Stimulated activated naive CD4-positive, alpha-beta T cell treated with Interleukin-2 at 50 U/mL for 16 hours (primary cell): ENCODE results near the gene CCDC182.

Experiments
- DNase-seq: peaks from one replicate; lab custom pipeline; 2025; lab: John Stamatoyannopoulos, UW

Gene CCDC182

DNA sequence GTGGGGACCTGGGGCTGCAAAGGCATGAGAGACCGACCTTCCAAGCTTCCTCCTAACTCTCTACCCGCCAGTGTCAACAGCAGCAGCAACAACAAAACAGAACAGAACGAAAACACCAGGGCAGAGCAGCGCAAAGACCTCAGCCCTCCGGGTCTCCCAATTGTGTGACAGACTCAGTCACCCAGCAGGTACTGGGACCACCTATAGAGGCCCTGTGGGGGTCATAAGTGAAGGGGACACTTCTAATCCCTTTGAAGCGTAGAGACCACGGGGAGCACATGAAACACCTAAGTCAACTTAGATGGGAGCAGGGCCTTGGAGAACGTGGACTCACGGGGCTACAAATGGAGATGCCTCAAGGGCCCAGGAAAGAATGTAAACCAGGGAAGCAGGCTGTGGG, 12.6 kb upstream of the CCDC182 start:
- DNase-seq, result no peak

- no peak for DNase-seq
Observed at GRCh38 chr17:57756951-57757350, 11.9 kb upstream of the CCDC182 start.

DNA sequence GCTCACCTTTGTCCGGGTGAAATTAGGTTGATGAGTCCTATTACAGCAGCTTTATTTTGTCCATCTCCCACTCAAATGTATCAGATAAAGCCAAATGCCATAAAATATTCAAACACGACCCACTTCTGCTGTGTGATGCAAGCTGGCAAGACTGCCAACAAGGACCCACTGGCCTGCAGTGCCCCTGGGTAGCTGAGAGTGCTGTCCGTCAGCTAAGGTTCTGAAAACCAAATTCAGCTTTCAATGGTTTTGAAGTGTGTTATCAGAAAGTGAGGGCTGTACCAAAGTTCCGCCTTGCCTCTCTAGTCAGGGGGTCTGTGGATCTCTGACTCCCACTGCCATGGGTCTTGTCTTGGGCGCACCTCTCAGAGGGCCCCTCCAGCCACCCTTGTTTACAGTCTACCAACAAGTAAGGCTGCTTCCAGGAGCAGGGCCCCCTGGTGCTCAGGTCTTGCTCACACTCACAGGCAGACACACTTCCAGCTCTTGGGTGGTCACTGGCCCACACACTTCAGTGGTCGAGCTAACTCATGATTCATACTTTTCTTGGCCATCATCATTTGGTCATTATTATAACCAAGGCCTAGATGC, 10.5 kb upstream of the CCDC182 start:
- DNase-seq, result no peak

DNA sequence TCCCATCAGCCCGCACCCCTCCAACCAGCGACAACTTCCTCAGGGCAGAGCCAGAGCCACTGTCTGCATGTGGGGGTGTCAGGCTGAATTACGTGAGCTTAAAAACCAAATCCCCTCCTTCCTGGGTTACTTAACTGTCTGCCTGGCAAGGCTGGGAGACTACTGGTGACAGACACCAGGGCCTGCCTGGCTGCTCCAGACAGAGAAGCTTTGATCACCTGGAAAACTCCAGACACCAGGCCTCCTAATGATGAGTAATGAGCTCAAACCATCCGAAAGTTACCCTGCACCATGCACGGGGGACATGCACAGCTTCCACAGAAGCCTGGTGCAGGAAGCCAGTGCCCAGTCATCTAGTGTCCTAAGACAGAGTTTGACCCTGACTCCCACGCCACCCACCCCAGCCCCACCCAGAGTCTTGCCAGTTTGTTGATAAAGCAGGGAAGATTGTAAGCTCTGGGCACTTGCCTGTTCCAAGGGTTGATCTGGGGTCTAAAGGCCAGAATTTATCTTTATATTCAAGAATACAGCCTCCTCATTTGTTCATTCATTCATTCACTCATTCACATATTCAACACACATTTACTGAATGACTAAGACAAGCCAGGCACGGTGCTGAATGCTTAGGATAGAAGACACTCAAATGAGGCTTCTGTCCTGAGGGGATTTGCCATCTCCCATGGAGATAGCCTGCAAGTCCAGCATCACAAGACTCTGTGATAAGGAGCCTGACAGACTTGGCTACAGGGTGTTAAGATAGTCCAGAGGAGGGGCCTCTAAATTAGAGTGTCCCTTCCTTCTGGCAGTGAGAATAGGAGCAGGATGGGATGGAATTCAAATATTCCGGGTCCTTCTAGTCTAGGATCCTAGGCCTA, 7.2 kb upstream of the CCDC182 start:
- DNase-seq, result no peak

DNA sequence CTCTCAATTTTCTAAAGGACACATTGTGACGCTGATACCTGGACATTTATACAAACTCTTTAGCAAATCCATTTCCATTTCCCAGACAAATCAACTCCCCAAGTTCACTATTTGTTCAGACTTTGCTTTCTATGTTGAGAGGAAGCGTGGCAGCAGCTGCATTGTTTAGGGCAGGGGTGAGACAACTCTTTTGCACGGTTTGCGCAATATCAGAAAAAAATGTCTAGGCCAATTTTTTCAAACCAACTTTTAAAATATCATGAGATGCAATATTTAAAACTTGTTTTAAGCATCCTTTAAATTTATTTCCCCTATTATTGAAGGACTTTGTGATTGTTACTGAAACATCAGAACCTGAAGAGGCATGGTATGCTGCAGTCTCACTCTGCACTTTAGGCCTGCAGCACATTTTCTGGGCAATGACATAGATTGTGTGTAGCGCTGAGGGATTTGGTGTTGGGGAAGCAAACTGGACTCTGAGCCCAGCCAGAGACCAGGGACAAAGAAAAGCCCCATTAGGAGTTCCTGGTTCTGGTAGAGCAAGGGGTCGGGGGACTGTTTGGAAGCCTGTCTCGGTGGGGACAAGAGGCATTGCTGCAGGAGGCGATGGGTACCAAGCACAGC, 6.4 kb upstream of the CCDC182 start:
- DNase-seq, result no peak

- DNase-seq, result no peak
Observed at GRCh38 chr17:57750895-57751294, 5.8 kb upstream of the CCDC182 start.

DNA sequence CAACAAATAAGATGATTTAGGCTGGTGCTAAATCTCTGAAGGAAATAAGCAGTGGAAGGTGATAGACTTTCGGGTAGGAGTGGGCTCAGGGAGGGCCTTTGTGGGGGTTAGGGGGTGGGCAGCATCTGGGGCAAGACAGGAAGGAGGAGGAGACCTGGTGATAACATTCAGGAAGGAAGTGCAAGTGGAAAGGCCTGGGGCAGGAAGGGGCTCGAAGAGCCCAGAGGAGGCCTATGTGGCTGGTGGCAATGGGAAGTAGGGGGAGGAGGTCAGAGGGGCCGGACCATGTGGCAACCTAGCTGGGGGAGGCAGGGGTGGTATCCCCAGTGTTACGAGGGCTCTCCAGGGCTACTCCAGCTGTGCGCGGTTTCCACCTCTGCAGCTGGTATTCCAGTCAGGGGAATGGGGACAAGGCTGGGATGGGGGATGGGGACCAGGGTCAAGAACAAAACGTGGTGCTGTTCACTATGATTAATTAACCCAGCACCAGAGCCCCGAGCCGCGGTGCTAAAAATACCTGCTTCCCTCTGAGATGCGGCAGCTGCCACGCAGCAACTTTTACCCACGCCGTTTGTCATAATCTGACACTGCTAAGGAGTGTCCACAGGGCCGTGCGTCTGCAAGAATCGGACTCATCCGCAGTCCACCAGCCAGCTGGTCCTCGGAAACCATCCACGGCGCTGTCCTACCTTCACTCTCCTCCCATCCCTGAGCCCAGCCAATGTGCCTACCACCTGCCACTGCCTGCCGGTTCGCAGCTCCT, 5.2 kb upstream of the CCDC182 start:
- DNase-seq, result no peak

- DNase-seq, result no peak
Observed at GRCh38 chr17:57749701-57750100, 4.6 kb upstream of the CCDC182 start.

DNA sequence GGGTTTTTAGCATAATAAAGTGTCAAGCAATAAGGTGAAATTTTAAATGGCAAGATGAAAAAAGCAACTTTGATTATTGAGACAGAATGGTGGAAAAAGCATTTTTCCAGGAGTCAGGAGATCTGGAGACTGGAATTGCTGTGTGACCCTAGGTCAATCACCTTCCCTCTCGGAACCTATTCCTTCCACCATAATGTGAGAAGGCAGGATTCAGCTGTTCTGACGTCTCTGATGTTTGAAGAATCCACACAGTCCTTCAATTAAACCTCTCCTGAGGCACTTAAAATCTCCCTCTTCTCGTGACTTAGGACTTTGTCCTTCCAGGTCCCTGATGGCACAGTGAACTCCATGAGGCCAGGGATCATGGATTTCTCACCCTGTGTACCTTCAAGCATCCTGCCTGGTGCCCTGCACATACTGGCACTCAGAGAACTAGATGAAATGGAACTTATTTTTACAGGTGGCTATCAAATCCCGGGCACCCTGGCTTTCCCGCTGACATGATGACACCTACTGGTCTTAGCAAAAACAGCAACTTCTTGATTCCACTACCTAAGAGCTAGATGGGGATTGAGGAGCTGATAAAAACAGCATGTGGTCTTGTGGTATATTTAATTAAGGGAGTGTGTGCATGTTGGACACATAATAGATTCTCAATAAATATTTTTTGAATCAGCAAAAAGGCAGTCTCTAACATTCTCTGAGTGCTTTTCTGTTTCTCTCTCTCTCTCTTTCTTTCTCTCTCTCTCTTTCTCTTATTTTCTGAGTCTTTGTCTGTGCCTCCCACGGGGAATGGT, 2.3 kb upstream of the CCDC182 start:
- peak; percentile 3 for DNase-seq

DNA sequence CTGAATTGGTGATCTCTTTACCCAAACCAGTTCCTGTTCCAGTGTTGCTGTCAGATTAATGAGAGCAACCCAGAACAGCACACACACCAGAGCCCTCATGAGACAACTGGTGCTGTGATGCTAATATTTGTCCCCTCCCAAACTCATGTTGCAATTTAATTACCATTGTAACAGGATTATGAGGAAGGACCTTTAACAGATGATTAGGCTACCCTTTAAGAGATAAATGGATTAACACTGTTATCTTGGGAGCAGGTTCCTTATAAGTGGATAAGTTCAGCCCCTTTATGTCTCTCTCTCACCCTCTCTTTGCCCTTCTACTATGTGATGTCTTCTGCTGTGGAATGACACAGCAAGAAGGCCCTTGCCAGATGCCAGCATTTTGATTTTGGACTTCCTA, 1.1 kb upstream of the CCDC182 start:
- no peak for DNase-seq

DNA sequence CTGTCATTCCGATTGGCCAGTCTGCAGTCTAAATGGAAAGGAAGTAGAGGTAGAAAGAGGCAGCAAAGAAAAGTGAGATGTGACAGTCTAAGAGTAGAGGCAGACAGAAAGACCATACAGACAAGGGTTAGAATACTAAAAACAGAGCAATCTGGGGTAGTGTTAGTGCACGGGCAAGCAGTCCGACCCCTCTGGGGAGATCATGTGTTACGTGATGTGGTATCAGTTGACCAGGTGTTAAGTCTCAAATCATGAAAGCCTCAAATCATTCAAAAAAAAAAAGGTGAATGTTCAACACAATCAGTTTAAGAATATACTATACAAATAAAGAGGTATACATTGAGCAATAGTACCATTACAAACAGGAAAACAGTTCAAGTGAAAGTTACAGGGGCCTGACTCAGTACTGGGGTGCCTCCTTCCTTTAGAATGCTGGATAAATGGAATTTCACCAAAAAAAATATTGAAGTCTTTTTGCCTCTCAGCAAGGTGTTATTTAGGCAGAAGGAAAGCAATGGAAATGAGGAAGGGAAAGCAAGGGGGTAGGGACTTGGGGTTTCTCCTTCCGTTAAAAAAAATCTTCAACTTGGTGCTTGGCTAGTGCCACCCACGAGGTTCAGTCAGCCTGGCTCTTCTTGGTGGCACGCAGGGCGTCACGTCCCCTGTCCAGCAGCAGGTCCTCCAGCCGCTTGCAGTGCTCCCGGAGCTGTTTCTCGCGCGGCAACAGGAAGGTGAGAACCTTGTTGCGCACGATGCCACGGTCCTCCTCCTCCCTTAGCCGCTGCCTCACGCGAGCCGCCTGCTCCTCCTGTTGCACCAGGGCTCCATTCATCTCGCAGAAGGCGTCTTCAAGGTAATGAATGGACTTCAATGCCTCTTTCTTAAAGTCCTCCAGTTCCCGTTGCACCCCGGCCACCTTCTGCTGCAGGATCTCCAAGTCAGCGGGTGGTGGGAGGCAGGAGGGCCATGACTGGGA, 616 bp downstream of the CCDC182 start:
- DNase-seq, result no peak

DNA sequence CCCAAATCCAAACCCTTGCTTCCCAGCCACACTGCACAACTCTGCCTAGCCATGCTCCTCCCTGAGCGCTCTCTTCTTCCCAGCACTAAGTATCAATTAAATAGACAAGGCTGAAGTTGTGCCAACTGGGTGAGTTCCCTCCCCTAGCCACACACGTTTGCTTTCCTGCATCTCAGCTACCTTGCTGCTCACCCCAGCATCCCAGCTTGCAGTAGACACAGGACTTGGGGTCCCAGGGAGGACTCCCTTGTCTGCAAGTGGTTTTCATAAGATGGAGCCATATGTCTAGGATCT, 4.9 kb downstream of the CCDC182 start:
- DNase-seq, result no peak

DNA sequence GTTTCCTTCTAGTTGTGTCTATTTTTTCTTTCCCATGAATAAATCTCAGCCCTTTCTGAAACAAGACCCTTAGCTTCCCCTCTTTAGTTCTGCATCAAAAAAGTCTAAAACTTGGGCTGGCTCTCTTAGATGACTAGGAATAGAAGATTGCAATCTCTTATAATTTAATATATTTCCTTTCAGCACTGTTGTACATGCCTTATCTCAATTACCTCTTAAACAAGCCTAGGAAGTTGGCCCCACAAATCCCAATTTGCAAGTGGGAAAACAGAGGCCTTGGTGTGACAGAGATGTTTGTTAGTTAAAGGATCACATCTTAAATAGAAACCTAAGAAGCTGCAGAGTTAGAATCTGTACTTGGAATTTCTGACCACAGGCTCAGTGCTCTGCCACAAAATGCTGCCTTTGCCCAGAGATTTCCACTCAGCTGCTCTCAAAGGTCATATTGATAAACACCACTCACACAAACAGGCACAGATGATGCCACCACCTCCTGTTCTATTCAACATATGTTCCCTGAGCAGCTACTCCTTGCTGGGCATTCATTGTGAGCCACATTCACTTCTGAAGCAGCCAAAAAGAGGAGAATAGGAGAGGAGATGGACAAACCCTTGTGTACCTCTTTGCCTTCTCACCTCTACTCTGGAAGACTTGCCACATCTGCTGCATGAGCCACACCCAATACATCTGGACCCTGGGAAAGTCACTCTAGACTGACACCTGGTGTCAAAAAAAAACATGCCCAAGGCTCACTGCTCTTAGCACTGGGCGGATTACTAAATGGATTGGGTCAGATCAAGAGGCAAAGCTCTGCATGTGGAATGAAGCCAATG, 5.5 kb downstream of the CCDC182 start:
- DNase-seq, result no peak

DNA sequence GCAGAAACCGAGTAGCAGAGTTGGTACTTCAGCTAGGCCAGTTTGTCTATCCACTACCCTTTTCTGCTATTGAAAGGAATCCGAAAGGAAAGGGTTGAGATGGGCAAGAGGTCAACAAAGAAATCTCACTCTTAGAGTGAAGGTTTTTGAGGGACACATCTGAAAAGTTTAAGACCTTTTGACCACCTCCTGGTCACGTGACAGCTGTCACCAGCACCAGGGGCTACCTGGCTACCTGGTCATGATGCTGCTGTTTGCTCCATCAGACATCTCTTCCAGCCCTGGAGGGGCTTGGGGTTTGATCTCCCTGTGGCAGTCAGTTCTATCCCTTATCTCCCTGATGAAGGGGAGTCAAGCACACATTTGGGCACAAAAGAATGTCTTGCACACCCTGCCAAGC, 7.6 kb downstream of the CCDC182 start:
- DNase-seq, result no peak

GRCh38 chr17:57735707-57736106, 9.4 kb downstream of the CCDC182 start:
- no peak for DNase-seq

GRCh38 chr17:57735230-57735629, 9.9 kb downstream of the CCDC182 start:
- no peak for DNase-seq

DNA sequence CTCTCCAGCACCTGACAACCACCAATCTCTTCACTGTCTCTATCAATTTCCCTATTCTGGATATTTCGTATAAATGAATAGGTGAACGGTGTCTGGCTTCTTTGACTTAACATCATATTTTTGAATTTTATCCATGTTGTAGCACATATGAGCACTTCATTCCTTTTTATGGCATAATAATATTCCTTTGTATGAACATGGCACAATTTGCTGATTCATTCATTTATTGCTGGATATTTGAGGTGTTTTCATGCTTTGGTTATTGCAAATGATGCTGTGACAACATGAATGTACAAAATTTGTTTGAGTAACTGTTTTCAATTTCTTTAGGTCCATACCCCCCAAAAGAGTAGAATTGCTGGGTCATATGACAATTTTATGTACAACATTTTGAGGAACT, 12.0 kb downstream of the CCDC182 start:
- DNase-seq, result no peak

- DNase-seq, result no peak
Observed at GRCh38 chr17:57732062-57732461, 13.0 kb downstream of the CCDC182 start.

- DNase-seq, result no peak
Observed at GRCh38 chr17:57730026-57730701, 14.9 kb downstream of the CCDC182 start.
